ENCODE measurements around the gene SMAD6.

Gene SMAD6

GRCh38 chr15:66677336-66677735 lies 24.7 kb upstream of the SMAD6 start:
- Histone ChIP-seq H3K9ac (ENCODE audit: low read depth, low read length, poor library complexity, severe bottlenecking) (no peak overlapping the region), H3K79me2 (ENCODE audit: insufficient read depth, low read length) (no peaks in the 10 kb centered on the region), H3K4me1 (ENCODE audit: insufficient read depth, low read length, poor library complexity, severe bottlenecking) (peaks cover 13% of the 10 kb centered on the region), H3K27me3 (ENCODE audit: insufficient read depth, low read length, poor library complexity, severe bottlenecking) (no peaks in the 10 kb centered on the region), H3F3A (ENCODE audit: low read depth) (no peaks in the 10 kb centered on the region), H3K4me3 (ENCODE audit: low read length, poor library complexity, severe bottlenecking) (no peak overlapping the region), H3K9me3 (ENCODE audit: insufficient read depth, low read depth, low read length) (peaks cover 5% of the 10 kb centered on the region; the same call in 1 of the 2 replicates), H3K9me2 (replicated peaks; ENCODE audit: low read depth, low read length) (no peaks in the 10 kb centered on the region), H3K4me2 (ENCODE audit: low read depth, low read length, poor library complexity, severe bottlenecking) (no peak overlapping the region), H2AFZ (ENCODE audit: low read length) (no peak overlapping the region), H4K20me1 (ENCODE audit: insufficient read depth, low read length, poor library complexity, severe bottlenecking) (no peaks in the 10 kb centered on the region), H3K36me3 (ENCODE audit: insufficient read depth, low read length) (no peaks in the 10 kb centered on the region)
- TF ChIP-seq EZH2phosphoT487 (IDR thresholded peaks at IDR 0.05; ENCODE audit: borderline replicate concordance) (no peak), CTCF (conservative IDR thresholded peaks at IDR 0.05; ENCODE audit: low read length) (no peak)

GRCh38 chr15:66679061-66679656 lies 22.9 kb upstream of the SMAD6 start:
- Histone ChIP-seq H3K4me2 (ENCODE audit: low read depth, low read length, poor library complexity, severe bottlenecking) (no peak overlapping the region), H3K4me3 (ENCODE audit: low read length, poor library complexity, severe bottlenecking) (no peak overlapping the region), H2AFZ (ENCODE audit: low read length) (no peak overlapping the region), H3K9me2 (replicated peaks; ENCODE audit: low read depth, low read length) (no peaks in the 10 kb centered on the region), H3F3A (ENCODE audit: low read depth) (no peaks in the 10 kb centered on the region), H3K79me2 (ENCODE audit: insufficient read depth, low read length) (no peaks in the 10 kb centered on the region), H3K4me1 (ENCODE audit: insufficient read depth, low read length, poor library complexity, severe bottlenecking) (peaks cover 13% of the 10 kb centered on the region), H3K9ac (ENCODE audit: low read depth, low read length, poor library complexity, severe bottlenecking) (no peak overlapping the region), H3K9me3 (ENCODE audit: insufficient read depth, low read depth, low read length) (peaks cover 3% of the 10 kb centered on the region; the same call in 1 of the 2 replicates), H3K36me3 (ENCODE audit: insufficient read depth, low read length) (no peaks in the 10 kb centered on the region), H4K20me1 (ENCODE audit: insufficient read depth, low read length, poor library complexity, severe bottlenecking) (no peaks in the 10 kb centered on the region), H3K27me3 (ENCODE audit: insufficient read depth, low read length, poor library complexity, severe bottlenecking) (no peaks in the 10 kb centered on the region)
- TF ChIP-seq EZH2phosphoT487 (IDR thresholded peaks at IDR 0.05; ENCODE audit: borderline replicate concordance) (no peak), CTCF (conservative IDR thresholded peaks at IDR 0.05; ENCODE audit: low read length) (no peak)

DNA sequence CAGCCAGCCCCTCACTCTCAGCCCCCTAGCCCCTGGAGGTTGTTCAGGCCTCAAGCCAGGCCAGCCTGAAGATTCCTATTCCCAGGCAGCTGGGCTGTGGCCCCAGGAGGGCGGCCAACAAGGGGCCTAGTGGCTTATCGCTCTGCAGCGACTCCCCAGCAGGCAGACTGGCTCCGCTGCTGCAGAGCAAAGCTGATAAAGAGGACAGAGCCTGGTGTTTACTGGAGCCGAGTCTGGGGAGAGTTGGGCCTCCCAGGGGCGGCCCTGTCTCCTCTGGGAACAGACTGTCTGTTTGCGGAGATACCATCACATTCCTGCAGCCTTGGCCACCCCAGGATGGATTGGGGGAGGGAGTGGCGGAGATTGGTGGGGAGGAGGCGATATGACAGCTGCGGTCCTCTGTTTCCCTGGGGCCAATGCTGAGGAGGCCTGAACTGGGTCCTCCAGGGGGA lies 22.4 kb upstream of the SMAD6 start:
- H3K9ac ChIP-seq (ENCODE audit: low read depth, low read length, poor library complexity, severe bottlenecking): no peak overlapping the region
- H3K27me3 ChIP-seq (ENCODE audit: insufficient read depth, low read length, poor library complexity, severe bottlenecking): no peaks in the 10 kb centered on the region
- H2AFZ ChIP-seq (ENCODE audit: low read length): no peak overlapping the region
- H3K9me3 ChIP-seq (ENCODE audit: insufficient read depth, low read depth, low read length): peaks cover 3% of the 10 kb centered on the region; the same call in 1 of the 2 replicates
- H3K4me2 ChIP-seq (ENCODE audit: low read depth, low read length, poor library complexity, severe bottlenecking): no peak overlapping the region
- H3K9me2 ChIP-seq (replicated peaks; ENCODE audit: low read depth, low read length): no peaks in the 10 kb centered on the region
- H3K79me2 ChIP-seq (ENCODE audit: insufficient read depth, low read length): no peaks in the 10 kb centered on the region
- no peaks in the 10 kb centered on the region for H3F3A ChIP-seq (ENCODE audit: low read depth)
- H4K20me1 ChIP-seq (ENCODE audit: insufficient read depth, low read length, poor library complexity, severe bottlenecking): no peaks in the 10 kb centered on the region
- TF ChIP-seq CTCF (conservative IDR thresholded peaks at IDR 0.05; ENCODE audit: low read length) (no peak), EZH2phosphoT487 (IDR thresholded peaks at IDR 0.05; ENCODE audit: borderline replicate concordance) (no peak)
- H3K4me3 ChIP-seq (ENCODE audit: low read length, poor library complexity, severe bottlenecking): no peak overlapping the region
- H3K36me3 ChIP-seq (ENCODE audit: insufficient read depth, low read length): no peaks in the 10 kb centered on the region
- peaks cover 11% of the 10 kb centered on the region for H3K4me1 ChIP-seq (ENCODE audit: insufficient read depth, low read length, poor library complexity, severe bottlenecking)
